Cardiac muscle cell (in vitro differentiated cells and primary cell): Measurements from ENCODE around the gene AGAP2. TPM values are rescaled to one million over a fixed set of nuclear protein-coding genes. Genes with fewer than 3 reads are reported as not detected.

Experiments used
- DNase-seq, 2 donors: peaks; one replicate each; pipeline versions ENCODE4 v3.0.0 to v3.0.0-alpha.2; 2010 to 2017; ENCODE audit warnings: low read depth in 1 of 2, low spot score in 1 of 2
- H3K27ac ChIP-seq: fragments of 200-600 bp; sonication (generic); 2 replicates; pipeline ENCODE4 v1.5.1; 2016
- H3K27me3 ChIP-seq: fragments of 200-600 bp; sonication (generic); 2 replicates; pipeline ENCODE4 v1.6.0; 2016; ENCODE audit warnings: control low read depth
- H3K36me3 ChIP-seq: fragments of 200-600 bp; sonication (generic); 2 replicates; pipeline ENCODE4 v1.5.1; 2016; ENCODE audit warnings: control low read depth
- H3K4me1 ChIP-seq: fragments of 200-600 bp; sonication (generic); 2 replicates; pipeline ENCODE4 v1.8.1; 2017; ENCODE audit warnings: low read depth, mild to moderate bottlenecking, mixed run types
- H3K4me3 ChIP-seq: fragments of 200-600 bp; sonication (generic); 2 replicates; pipeline ENCODE4 v1.5.1; 2016; ENCODE audit warnings: mild to moderate bottlenecking
- H3K9me3 ChIP-seq: fragments of 200-600 bp; sonication (generic); 2 replicates; pipeline ENCODE4 v1.5.1; 2017; ENCODE audit warnings: low read depth, mild to moderate bottlenecking, control low read depth
- CTCF ChIP-seq: IDR thresholded peaks from 2 replicates; pipeline ENCODE4 v1.5.1; 2012; ENCODE audit warnings: low read depth, mild to moderate bottlenecking, low read length
- polyA plus RNA-seq: library from polyadenylated mRNA; unstranded; fragments of >200 nt; fragmentation: Nextera tagmentation; extraction: Ambion mirVana; gene quantifications from 2 replicates; pipeline ENCODE4 v1.2.1, GENCODE V29; 2016
- total RNA-seq: library from RNA; depleted of rRNA; stranded (reverse); fragments of >200 nt; gene quantifications from 2 replicates; pipeline ENCODE4 v1.2.3, GENCODE V29; 2016

The AGAP2 gene
- total and polyA plus RNA-seq, 2 experiments from 2014 or later, result 0.10 to 0.33 TPM

GRCh38 chr12:57767305-57767698 is 28.8 kb upstream of the AGAP2 start:
- Histone ChIP-seq H3K4me3 (no peak overlapping the region), H3K4me1 (peaks cover 4% of the 10 kb centered on the region), H3K36me3 (no peaks in the 10 kb centered on the region), H3K27ac (no peak overlapping the region), H3K27me3 (peaks cover 56% of the 10 kb centered on the region), H3K9me3 (no peaks in the 10 kb centered on the region)
- TF ChIP-seq CTCF, result no peak
- no peak for DNase-seq

GRCh38 chr12:57766464-57767304 is 28.1 kb upstream of the AGAP2 start, which contains the start of gene CYP27B1:
Gene CYP27B1 (minus strand): TSS chr12:57767078. CDS start chr12:57767041, 37 bp downstream.
- no peaks in the 10 kb centered on the region for H3K36me3 ChIP-seq
- H3K27ac ChIP-seq, result no peak within 1 kb of the TSS
- peak; percentile 45 to 59 for DNase-seq
- H3K4me1 ChIP-seq, result peaks cover 4% of the 10 kb centered on the region
- H3K9me3 ChIP-seq, result no peaks in the 10 kb centered on the region
- peak within 1 kb of the TSS; percentile 9 for H3K4me3 ChIP-seq
- peaks cover 62% of the 10 kb centered on the region for H3K27me3 ChIP-seq
- peak; percentile 14 for TF ChIP-seq CTCF

GRCh38 chr12:57765698-57766463 is 27.3 kb upstream of the AGAP2 start:
- DNase-seq, result no peak
- H3K9me3 ChIP-seq, result no peaks in the 10 kb centered on the region
- peaks cover 67% of the 10 kb centered on the region for H3K27me3 ChIP-seq
- H3K27ac ChIP-seq, result no peak overlapping the region
- H3K4me1 ChIP-seq, result no peaks in the 10 kb centered on the region
- H3K36me3 ChIP-seq, result no peaks in the 10 kb centered on the region
- no peak for TF ChIP-seq CTCF
- H3K4me3 ChIP-seq, result peak overlapping the region; percentile 9

GRCh38 chr12:57765003-57765697 is 26.6 kb upstream of the AGAP2 start:
- peak; percentile 36 to 37 for DNase-seq

More at GRCh38 chr12:57765003-57765697, 26.6 kb upstream of the AGAP2 start:
- H3K36me3 ChIP-seq, result no peaks in the 10 kb centered on the region
- no peak overlapping the region for H3K27ac ChIP-seq
- no peaks in the 10 kb centered on the region for H3K9me3 ChIP-seq
- peak; percentile 47 for TF ChIP-seq CTCF
- H3K4me3 ChIP-seq, result no peak overlapping the region
- H3K4me1 ChIP-seq, result no peaks in the 10 kb centered on the region
- peaks cover 67% of the 10 kb centered on the region for H3K27me3 ChIP-seq
